NCI-H82 treated with DMSO at 0.1 percent for 48 hours (cell line): ENCODE results near the gene HSF2BP.
"Not testable (repeated sequence)": the region's sequence is repeated elsewhere in the genome, so short reads cannot be mapped to it uniquely, and the experiment has no call there.

ENCODE experiments used
- DNase-seq: peaks from one replicate; lab custom pipeline; 2025; ENCODE audit not compliant: unreplicated experiment; lab: John Stamatoyannopoulos, UW

The HSF2BP gene

DNA sequence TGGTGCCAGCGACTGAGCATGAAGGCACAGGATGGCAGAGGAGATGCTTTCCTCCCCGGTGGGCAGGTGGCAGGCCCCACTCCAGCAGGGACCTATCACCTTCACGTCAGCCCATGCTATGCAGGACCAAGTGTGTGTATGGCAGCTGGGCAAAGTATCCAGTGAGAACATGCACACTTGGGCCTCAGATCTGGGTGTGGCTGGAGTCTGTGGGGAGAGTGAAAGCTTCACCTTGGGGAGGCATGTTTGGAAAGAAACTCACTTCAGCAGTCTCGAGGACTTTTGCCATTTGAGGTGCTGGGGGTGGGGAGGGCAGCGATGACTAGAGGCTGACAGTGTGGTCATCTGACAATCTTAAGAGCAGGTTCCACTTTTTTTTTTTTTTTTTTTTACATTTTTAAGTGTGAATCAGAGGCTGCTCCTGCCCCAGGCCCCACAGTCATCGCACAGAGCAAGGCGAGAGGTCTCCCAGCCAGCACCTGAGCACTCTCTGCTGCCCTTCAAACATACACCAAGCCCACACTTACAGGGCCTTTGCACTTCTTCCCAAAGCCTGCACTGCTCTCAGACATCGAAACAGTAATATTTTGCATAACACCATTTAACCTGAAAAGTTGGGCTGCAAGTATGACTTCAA is 136.7 kb downstream of the HSF2BP start:
- DNase-seq, result not testable (repeated sequence)

DNA sequence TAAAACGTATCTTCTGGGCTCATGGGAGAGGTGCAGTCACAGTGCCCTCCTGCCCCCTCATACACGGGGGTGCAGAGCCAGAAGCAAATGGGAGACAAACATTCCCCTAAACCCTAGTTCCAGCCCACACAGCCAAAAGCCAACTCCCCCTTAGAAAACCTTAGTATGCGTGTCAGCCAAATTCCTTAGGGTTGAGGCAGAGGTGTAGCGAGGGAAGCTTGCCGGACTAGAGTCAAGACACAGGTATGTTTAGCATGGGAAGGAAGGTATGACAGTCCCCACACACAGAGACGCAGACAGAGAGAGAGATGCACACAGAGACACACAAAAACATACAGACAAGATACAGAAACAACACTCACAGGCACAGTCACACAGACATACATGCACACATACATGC is 141.6 kb downstream of the HSF2BP start:
- DNase-seq, result not testable (repeated sequence)

DNA sequence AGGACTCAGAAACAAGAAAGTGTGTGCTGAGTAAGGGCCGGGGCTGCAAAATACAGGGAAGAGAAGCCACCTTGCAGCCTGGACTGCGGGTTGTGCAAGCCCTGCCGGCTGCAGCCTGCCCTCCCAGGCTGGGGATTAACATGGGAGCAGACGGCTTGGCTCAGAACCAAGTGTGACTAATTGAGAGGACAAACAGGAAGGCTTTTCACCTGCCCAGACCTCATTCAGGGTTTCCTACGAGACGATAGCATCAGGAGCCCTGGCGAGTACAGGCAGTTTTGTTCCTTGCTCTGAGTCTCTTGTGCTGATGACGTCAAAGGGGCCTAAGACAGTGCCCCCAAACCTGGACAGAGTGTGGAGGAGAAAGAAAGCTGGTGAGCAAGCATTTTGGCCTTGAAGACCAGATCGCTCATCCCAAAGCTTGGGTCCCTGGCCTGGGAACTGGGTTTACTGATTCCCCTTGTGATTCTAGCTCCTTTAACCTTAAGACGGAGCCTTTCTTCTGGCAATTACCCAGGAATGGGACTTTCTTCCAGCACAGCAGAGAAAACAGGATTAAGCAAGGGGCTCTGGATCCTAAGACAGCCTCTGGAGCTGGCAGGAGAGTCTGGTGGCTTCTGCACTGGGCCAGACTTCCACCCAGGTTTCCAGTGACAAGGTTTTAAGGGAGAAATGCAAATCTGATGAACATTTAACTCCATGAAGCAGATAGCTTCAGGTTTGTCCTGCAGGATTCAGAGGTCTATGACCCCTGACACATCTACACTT is 142.2 kb downstream of the HSF2BP start:
- DNase-seq, result not testable (repeated sequence)

DNA sequence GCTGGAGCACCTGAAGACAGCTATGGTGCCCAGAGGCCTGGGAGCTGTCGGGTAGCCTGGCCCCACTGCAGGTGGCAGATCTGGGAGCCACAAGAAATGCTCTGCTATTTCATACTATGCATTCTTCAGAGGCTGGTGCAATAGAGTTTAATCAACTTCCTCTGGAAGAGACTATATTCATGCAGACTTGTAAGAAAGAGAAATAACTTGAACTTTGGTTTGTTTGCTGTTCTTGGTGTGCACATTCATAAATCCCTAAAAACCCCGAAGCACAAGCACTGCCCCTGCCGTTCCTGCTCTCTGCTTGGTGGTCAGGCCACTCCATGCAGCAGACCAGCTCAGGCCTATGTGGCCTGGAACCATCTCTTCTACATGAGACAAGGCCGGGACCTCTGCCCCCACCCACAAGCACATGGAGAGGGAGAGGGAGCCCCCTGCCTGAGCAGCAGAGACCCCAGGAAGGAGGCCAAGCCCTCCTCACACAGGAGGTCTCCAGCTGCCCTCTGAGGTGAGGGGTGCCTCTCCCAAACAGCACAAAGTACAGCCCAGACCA is 142.9 kb downstream of the HSF2BP start:
- not testable (repeated sequence) for DNase-seq

DNA sequence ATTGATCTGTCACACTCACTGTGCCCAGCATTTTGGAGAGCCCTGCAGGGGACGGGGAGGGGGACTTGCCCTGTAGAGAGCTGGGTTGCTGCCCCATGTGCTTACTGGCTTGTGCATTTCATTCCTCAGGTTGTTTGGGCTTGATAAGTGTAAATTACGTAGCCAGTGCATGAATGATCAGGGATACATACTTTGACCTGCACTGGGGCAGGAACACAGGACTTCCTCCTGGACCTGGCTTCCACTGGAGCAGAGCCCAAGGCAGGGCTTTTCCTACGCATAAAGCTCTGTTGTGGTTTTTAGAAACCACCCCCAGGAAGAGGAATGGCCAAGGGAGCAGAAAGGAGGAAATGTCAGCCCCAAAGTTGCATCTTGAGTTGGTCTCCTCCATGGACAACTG is 144.5 kb downstream of the HSF2BP start:
- not testable (repeated sequence) for DNase-seq

DNA sequence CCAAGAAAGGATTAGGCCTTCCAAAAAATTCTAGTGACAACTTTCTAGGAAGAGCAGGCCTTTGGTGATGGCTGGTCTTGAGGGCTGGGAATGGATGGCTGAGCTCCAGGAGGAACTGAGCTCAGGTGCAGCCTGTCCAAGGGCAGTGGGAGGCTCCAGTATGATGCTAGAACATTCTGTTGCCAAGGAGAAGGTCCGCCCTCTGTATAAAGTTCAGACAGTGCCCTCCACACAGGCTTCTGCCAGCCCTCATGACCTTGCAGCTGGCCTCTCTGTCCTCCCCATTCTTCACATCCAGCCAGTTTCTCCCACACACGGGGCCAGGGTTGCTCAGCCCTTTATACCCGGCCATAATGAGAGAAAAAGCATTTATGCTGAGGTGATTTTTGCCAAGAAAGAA is 146.3 kb downstream of the HSF2BP start:
- not testable (repeated sequence) for DNase-seq

DNA sequence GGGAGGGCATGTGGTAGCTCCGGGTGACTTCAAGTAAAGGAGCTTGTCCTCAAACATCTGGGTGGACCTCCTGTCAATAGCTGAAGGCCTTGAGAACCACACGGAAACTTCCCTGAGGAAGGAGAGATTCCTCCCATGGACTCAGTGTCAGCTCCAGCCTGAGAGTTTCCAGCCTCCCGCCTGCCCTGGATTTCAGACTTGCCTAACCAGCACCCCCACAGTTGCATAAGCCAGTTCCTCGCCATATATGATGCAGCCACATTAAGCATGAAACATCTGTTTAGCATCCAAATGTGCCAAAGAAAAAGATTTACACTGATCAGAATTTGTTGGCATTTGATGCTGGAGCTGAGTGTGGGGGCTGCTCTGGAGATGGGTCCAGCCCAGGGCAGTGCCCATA is 148.1 kb downstream of the HSF2BP start:
- DNase-seq, result not testable (repeated sequence)

DNA sequence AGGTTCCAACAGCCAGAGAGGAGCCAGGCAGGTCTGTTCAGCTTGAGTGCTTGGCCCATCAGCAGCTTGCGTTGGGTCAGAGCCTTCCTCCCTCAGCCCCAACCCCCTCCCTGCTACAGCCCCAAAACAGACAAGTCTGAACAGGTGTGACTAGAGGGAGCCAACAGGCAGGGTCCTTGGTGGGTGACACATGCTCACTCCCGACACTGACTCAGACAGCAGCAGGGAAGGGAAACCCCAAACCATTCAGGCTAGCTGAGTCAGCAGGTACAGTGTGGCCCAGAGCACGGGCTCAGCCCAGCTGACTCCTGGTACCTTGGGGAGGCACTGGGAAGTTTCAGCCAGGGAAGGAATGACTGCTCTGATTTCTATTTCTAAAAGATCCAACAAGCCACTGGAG is 148.6 kb downstream of the HSF2BP start:
- not testable (repeated sequence) for DNase-seq

DNA sequence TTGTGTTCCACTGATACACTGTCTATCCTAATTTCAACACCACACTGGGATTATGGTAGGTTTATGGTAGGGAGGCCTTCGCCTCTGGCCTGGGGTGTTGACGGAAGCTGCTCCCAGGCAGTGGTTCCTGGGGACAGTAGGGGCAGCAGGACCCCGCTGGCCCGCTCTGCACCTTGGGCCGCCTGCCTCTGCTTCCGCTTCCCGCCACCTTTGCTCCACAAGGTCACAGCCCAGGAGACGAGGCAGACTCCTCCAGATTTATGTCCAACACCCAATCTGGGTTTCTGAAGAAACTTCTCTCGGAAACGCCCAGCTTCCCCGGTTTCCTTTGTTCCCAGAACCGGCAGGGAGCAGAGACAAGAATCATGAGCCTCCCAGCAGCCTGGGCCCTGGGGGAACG is 155.4 kb downstream of the HSF2BP start:
- DNase-seq, result not testable (repeated sequence)

DNA sequence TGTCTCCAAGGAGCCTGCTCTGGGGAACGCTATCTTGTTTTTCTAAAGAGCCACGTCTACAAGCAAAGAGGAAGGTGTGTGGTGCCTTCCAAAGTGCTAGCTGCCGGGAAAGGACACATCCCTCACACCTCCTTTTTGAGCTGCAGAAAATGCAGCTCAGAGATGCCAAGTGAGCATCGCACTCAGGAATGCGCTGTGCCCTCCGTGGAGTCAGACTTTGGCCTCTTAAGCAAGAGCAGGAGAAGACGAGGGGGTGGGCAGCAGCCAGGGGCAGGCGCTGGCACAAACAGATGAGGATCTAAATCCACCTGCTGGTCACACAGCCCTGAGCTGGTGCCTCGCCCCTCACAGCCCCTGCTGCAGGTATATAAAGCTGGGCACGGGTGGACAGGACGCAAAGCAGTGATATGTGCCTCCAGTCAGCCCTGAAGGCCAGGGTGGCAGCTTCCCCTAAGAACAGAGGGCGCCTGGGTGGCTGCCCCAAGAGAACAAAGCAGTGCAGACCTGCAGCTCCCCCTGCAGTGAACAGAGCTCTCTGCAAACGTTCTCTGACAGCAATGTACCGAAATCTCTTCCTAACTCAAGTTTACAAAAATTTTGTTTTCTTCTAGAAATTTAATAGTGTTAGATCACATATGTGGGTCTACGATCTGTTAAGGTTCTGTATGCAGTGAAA is 156.1 kb downstream of the HSF2BP start:
- DNase-seq, result not testable (repeated sequence)

DNA sequence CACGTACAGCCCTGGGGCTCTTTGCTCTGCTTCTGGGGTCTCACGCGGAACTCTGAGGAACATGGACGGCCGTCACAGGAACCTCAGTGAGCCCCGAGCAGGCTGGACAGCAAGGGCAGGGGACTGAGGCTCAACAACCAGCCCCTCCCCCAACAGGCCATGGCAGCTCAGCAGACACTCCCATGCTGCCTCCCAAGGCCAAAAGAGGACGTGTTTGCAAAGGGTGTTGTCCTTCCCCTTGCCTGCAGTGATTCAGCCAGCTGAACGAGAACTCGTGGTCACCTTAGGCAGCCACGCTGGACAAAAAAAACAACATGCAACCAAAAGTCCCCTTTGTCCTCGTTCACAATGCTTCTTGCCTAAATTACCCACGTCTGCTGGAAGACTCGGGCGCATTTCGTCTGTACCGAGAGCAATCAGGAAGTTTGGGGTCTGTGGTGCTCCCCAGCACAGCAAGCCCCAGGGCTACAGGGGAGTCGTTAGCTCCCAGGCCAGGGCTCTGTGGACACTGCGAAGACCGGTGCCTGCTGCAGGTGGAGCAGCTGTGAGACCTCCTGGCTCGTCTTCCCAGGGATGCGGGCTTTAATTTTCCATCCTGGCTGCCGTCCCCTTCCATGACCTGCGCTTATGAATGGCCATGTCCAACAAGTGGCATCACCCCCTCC is 156.7 kb downstream of the HSF2BP start:
- DNase-seq, result not testable (repeated sequence)

DNA sequence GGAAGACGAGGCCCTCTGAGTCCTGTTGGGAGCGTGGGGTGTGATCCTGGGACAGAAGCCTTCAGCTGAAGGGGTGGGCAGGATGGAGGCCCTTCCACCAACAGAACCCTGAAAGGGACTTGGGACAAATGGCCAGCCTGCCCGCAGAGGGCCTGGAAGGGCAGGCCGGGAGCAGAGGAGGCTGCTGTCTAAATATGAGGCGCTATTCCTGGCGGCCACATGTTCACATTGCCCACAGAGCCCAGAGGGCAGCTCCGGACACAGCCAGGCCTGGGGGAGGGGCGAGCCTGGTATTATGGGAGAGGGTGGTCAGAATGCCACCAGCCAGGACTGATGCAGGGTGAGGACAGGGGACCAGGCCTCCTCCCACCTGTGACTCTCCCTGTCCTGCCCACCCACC is 160.4 kb downstream of the HSF2BP start:
- not testable (repeated sequence) for DNase-seq

DNA sequence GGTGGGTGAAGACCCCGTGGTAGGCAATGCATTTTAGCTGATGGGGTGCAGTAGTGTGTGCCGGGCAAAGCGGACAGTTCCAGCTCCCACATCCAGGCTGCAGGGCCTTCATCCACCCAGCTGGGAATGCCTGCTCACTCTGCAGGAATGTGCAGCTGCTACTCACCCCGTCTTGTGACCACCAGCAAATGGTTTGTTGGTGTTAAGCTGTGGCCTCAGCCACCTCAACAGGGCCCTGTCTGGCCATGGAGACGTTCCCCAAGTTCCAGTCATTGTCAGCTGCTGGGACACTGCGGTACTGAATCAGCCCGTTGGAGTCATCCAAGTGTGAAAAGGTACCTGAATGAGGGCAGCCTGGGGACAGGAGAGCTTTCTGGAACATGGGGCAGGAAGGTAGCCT is 161.2 kb downstream of the HSF2BP start:
- not testable (repeated sequence) for DNase-seq

DNA sequence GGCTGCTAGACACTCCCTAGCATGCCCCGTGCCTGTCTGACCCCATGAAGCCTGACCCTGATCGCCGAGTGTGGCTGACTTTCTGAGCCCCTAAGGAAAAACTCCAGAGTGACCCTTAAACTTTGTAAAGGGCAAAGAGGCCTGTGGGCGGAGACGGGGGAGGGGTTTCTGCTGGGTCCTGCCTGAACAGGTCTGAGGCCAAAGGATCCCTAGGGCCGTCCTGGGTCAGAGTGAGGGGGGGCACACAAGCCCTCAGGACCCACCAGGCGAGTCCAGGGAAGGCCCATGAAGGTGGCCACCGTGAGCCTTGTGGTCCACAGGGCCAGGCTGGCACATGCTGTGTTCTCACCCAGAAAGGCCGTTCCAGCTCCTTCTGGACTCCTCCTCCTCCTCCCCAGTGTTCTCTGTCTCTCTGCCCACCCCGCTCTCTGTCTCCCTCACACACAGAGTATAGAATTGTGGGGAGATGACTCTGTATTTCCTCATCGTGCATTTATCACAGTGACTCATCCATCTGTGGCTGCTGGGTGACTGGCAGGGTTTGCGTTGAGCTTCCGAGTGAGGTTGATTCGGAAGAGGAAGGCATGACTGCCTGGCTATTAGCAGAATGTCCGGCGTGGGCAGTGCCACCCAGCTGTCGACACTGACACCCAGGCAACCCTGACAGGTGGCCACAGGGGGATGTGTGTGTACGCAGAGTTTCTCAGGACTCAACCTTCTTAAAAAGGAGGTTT is 164.8 kb downstream of the HSF2BP start:
- DNase-seq, result not testable (repeated sequence)

DNA sequence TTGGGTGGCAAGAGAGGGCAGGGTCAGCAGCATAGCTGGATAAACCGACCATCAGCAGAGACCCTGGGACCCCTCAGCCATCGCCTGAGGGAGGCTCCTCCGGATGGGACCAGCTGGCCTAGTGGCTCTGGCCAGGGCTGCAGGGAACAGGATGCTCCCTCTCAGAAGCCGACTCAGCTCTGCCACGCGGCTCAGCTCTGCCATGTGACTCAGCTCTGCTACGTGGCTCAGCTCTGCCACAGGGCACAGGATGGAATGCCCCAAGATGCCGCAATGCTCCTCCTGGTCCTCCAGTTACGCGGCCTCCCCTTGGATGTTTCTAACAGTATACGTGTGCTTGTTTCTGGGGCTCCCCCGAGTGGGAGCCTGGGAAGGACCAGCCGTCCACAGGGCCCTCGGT is 165.8 kb downstream of the HSF2BP start:
- not testable (repeated sequence) for DNase-seq

DNA sequence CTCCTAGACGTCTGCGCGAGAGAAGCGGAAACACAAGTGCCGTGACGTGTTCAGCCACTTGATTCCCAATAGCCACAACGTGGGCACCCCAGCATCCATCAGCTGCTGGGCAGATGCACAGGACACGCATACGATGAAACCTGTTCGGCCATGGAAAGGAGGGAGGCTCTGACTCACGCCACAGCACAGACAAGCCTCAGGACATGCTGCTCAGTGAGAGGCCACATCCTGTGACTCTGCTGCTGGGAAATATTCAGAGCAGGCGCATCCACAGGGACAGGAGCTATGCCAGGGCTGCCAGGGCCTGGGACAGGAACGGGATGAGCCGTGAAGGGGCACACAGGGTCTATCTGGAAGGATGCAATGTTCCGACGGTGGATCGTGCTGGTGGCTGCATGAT is 171.1 kb downstream of the HSF2BP start:
- not testable (repeated sequence) for DNase-seq

DNA sequence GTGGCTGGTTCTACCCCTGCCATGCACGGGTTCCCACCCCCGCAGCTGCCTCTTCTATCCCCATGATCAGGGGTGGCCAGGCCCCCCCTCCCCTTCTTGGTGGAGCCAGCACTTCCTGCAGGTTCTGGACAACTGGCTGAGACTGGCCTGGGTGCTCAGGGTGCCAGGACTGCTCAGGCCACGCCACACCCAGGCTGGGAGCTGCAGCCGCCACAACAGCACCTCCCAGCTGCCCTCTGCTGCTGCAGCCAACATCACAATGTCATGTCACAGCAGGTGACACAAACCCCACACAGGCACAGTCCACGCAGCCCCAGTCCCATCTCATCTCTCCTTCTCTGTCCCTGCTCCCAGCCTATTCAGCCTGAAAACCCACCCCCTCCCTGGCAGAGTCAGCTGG is 173.2 kb downstream of the HSF2BP start:
- not testable (repeated sequence) for DNase-seq

DNA sequence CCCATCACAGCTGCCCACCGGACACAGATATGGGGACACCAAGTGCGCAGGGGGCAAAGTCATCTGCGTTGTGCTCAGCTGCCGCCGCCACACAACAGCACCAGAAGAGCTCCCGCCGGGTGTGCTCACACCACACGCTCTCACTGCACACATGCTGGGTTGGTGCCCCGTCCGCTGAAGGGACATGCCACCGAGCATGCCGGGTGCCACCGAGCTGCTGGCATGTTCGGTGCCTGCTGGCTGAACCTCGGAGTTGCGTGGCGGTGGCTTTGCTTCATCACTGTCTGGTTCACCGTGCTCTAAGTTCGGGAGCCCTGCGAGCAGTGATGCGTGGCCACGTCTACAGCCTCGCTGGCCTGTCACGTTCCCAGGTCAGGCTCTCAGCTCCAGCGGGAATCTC is 174.3 kb downstream of the HSF2BP start:
- not testable (repeated sequence) for DNase-seq

DNA sequence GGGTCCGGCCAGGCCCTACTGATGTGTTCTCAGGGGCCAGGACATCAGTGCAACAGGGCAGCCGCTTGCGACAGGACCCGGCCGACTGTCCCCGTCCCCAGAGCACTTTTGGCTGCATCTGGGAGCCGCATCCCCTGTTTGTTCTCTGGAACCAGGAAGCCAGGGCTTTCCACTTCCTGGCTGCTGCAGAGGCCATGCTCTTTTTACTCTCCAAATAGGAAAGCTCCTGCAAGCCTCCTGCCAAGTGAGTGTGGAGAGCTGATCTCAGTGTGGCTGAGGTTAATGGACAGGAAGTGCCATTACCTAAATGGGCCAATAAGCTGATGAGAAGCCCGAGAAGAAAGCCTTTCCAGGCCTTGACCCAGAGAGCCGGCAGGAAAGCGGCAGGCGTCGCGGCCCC is 180.1 kb downstream of the HSF2BP start:
- not testable (repeated sequence) for DNase-seq
